ENCODE measurements around the gene TRIM47.

The TRIM47 gene, protein sequence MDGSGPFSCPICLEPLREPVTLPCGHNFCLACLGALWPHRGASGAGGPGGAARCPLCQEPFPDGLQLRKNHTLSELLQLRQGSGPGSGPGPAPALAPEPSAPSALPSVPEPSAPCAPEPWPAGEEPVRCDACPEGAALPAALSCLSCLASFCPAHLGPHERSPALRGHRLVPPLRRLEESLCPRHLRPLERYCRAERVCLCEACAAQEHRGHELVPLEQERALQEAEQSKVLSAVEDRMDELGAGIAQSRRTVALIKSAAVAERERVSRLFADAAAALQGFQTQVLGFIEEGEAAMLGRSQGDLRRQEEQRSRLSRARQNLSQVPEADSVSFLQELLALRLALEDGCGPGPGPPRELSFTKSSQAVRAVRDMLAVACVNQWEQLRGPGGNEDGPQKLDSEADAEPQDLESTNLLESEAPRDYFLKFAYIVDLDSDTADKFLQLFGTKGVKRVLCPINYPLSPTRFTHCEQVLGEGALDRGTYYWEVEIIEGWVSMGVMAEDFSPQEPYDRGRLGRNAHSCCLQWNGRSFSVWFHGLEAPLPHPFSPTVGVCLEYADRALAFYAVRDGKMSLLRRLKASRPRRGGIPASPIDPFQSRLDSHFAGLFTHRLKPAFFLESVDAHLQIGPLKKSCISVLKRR
- 3.2 to 5.7 (median 4.3) reads per million in 4 donors for total RNA-seq

DNA sequence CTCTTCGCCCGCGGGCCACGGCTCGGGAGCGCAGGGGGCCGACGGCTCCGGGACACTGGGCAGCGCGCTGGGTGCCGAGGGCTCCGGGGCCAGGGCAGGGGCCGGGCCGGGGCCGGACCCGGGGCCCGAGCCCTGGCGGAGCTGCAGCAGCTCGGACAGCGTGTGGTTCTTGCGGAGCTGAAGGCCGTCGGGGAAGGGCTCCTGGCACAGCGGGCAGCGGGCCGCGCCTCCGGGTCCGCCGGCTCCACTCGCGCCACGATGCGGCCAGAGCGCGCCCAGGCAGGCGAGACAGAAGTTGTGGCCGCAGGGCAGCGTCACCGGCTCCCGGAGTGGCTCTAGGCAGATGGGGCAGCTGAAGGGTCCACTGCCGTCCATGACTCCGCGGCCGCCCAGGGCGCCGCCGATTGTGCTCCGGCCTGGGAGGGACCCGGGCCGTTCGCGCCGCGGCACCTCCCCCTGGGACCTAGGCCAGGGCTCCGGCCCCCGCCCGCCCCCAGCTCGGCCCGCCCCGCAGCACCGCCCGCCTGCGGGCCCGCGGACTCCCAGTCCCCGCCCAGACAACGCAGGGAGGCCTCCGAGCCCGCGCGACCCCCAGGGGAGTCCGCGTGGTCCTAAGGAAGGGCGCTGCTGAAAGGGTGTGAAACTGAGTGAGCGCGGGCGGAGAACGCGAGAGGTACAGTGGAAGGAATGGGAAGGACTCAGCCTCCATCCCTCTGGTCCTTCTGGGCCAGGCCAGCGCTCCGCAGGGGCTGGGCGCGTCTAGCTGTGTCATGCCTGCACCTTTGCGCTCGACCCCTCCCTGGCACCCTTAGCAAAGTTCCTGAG, at the start of gene TRIM47:
Gene TRIM47 (minus strand): TSS at position 408 of the 825 bp plus-strand sequence. CDS start 33 bp downstream, at position 375.
- no peak for DNase-seq

DNA sequence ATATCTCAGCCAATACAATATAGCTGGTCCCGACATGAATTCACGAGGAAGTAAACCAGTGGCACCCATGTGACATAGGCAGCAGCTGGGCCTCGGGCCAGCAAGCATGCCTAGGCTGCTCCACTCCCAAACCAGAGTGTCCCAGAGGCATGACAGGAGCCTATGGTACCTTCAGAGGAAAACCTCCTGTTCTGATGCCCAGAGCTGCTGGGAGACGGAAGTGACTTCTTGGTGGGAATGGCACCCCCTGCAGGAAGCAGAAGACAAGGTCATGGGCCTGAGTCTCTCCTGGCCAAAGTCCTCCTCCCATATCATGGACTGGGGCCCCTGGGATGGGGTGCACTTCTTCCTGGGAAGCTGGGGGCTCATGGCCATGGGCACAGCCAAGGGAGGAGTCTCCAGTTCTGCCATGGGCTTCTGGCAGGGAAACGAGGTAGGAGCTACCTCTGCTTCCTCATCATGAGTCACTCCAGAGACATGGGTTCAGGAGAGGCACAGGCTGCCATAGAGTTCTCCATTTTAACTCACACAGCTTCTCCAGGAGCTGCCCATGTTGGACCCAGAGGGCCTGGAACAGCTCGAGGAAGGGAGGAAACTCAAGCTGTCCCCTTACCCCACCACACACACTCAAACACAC, 49.0 kb upstream of the TRIM47 start:
- DNase-seq = no peak

DNA sequence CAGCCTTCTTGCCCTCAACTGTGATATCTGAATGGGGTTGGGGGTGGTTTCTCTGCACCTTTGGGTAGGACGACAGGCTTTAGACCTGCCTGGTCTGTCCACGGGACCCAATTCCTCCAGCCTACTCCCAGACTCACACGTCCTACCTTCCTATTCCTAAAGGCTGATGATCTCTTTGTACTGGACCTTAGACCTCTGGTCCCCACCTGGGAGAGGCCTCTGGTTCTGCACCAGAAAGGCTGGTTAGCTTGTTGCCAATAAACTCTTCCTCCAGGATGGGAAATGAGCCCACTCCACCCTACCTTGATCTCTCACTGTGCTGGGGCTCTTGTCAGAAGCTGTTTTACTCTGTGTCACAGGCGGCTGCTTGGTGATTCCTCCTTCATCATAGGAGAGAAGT, 48.1 kb upstream of the TRIM47 start:
- DNase-seq = no peak

DNA sequence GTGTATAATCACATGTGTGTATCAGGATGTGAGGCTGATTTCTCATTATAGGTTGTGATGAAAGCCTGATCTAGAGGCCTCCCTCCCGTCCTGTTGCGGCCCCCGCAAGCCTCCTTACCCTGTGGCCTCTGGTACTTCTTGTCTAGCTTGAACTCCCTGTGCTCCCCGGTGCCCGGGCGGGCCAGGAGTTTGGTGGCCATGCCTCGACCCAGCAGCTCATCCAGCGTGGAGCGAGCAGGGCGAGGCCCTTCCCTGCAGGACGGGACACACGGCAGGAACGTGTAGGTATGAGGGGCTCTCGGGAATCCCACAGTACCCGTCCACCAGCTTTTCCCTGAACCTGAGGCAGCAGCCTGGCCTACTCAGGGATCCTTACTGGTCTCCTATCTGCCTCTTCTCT, 47.5 kb upstream of the TRIM47 start:
- no peak for DNase-seq

DNA sequence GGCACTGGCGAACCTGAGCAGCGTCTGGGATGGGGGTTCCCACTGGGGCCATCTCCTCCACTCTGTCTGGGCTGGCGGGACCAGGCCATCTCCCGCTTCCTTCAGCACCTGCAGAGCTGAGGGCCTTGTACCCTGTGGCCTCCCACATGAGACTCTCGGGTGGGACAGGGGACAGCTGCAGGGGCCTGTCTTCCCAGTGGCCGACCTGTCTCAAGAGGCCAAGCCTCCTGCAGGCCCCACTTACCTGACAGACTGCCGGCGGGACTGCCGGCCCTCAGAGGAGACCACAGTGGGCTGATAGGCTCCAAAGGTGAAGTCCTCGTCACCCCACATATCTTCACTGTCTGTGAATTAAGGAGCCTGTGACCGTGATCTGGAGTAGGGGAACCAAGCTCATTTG, 46.7 kb upstream of the TRIM47 start:
- DNase-seq = no peak

DNA sequence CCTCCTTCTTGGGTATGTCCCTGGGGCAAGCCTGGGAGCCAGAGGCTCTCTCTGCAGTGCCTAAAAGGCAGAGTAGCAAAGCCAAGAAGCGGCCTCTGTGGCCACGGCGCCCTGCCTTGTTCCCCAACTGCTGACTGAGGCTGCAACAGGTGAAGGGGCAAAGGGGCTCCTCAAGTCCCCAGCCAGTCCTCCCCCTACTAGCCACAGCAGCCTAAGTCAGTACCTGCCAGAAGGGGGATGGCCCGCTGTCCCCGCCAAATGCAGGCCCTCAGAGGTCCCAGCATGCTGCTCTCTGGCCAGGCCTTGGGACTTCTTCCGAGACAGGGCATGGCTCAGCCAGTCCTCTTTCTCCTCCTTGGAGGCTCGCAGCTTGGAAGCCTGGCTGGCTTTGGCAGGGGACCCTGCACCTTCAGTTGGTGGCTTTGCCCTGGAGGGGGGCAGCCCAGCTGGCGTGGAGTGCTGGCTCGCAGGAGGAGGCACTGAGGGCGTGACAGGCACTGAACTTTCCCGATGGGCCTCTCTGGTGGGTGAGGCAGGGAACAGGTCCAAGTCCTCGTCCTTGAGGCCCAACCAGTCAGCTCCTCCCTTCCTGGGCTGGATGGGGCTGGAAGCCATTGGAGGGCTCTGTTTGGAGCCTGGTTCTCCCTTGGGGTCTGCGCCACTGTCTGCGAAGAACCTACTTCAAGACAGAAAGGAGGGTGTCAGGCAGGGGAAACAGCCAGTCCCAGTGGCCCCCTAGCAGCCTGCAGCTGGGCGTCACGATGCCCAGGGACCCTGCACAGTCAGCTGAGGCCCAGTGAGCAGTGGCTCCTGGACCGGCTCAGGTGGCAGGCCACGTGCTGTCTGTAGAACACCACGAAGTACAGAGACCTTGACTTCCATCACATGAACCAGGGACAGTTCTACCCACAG, 44.8 kb upstream of the TRIM47 start:
- no peak for DNase-seq

DNA sequence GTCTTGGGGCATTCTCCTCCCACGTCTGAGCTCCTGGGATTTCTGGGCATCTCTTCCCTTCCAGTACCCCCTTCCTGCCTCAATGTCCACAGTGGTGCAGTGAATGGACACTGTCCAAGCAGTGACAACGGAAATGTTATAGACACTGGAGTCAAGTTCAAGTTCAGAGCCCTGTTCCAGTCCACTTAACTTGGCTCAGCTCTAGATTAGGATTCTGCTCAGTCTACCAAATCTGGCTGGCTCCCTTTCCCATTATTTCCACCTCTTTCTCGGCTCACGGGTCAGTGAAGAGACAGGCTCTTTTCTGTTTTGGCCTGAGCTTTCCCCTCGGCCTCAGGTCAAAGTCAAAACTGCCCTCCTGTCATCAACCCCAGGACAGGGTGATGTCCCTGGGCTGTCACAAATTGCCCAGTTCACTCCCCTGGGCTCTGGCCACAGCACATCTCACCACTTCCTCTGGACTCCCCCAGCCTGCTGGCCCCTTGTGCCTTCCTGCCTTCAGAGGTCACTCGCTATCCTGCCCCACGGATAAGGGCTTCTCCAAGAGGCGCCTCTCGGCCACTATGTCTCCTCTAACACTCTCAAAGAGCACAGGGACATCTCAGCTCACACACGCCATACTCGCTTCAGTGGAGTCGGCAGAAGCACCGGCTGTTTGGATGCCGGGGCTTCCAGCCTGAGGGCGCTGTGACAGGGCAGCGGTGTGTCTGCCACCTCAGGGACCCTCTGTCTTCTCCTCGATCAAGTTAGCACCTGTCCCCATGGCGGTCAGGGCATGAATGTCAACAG, 44.0 kb upstream of the TRIM47 start:
- DNase-seq = no peak

DNA sequence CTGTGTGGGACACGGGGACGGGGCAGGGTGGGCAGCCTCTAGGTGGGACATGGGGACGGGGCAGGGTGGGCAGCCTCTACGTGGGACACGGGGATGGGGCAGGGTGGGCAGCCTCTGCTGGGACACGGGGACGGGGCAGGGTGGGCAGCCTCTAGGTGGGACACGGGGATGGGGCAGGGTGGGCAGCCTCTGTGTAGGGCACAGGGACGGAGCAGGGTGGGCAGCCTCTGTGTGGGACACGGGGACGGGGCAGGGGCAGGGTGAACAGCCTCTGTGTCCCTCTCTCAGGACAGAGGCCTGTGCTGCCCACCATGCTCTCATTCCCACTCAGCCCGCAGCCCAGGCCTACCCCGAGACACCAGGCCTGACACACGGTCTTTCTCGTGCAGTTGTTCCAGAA, 43.2 kb upstream of the TRIM47 start:
- DNase-seq = no peak

DNA sequence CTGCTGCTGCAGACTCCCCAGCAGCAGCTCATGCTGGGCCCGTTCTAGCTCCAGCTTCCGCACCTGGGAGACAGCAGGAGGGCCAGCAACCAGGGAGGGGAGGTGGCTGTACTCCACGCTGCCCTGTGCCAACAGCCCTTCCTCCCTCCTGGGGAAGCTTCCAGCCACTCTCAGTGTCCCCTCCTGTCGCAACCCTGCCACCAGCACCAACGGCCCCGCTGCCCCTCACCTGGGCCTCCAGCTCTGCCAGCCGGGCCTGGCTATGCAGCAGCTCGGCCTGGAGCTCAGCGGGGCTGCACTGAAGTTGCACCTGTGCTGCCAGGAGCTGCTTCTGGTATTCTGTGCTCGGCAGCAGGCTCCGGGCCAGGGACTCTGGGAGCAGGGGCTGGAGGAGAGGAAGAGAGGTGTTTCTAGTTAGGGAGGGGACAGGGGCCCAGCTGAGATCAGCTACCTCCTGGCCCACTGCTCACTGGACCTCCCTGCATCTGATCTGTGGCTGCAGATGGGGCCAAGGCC, 41.7 kb upstream of the TRIM47 start:
- no peak for DNase-seq

DNA sequence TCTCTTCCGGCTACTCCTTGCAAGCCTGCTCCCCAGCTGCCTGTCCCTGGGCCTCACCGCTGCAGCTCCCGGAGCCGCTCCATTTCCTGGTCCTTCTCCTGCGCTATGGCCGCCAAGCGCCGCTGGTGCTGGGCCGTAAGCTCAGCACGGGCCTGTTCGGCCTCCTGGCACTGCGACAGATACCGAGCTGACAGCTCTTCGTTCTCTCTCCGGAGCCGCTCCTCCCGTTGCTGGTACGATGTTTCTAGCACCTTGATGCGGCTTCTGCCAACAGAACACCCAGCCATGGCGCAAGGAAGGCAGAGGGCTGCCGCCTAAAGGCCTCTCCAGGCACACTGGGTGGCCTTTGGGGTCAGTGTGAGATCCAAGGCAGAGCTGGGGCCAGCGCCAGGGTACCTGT, 41.2 kb upstream of the TRIM47 start:
- DNase-seq = no peak

DNA sequence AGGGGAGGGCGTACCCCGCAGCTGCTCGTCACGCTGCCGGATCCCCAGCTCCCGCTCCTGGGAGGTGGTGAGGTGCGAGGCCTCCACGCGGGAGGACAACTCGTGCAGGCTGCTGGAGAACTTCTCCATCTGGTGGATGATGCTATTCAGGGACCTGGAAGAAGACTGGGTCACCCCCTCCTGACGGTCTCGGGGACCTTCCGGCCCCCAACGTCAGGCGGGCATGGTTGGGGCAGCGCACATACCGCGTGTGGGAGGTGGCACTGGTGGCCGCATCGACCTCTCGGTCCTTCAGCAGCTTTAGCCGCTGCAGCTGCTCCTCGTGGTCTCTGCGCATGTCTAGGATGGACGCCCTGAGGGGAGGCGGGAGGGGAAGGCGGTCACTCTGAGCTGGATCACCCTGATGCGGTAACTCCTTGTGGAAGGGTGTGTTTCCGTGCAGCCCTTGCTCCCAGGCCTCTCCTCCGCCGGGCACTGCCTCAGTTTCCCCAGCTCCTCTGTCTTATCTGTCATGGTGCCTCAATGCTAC, 39.6 kb upstream of the TRIM47 start:
- DNase-seq = no peak

DNA sequence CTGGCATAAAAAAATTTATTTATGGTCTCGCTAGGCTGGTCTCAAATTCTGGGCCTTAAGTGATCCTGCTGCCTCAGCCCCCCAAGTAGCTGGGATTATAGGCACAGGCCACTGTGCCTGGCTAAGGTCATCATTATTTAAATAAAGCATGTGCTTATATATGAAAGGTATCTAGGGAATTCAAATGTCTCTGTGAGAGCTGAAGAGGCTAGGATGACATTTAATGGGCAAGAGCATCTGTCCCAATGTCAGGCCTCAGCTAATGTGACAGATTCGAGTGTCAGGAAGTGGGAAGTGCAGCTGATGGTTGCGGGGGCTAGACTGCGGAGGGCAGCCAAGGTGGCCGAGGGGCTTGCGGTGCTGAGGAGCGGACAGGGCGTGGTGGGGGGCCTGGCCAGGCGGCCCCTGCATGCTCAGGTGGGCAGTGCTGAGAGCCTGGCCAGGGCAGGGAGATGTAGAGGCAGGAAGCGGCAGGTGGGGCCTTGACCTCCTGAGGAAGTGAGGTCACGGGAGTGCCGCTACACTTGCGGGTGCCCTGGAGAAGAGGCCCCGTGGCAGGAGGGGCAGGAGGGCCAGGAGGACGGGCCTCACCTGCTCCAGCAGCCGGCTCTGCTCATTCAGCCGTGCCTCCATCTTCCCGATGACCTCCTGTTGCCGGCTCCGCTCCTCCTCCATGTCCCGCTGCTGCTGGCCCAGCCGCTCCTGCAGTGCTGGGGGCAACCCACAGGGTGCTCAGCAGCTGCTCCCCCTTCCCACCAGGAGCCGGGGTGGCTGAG, 38.9 kb upstream of the TRIM47 start:
- DNase-seq = no peak

DNA sequence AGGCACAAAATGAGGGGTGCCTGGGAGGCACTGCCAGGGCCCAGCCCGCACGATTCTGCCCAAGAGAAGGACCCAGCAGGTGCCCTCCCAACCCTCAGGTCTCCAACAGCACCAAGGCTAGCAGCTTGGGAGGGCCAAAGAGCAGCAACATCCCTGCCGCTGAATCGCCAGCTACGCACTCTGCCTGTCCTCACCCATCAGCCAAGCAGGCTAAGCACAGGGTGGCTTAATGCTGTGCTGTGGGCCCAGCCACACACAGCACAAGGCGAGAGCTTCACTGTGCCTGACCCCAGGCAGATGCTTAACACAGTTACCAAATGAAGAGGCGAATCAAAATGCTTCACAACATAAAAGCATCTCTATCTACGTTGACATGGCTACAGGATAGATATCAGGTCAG, 36.9 kb upstream of the TRIM47 start:
- DNase-seq = no peak

DNA sequence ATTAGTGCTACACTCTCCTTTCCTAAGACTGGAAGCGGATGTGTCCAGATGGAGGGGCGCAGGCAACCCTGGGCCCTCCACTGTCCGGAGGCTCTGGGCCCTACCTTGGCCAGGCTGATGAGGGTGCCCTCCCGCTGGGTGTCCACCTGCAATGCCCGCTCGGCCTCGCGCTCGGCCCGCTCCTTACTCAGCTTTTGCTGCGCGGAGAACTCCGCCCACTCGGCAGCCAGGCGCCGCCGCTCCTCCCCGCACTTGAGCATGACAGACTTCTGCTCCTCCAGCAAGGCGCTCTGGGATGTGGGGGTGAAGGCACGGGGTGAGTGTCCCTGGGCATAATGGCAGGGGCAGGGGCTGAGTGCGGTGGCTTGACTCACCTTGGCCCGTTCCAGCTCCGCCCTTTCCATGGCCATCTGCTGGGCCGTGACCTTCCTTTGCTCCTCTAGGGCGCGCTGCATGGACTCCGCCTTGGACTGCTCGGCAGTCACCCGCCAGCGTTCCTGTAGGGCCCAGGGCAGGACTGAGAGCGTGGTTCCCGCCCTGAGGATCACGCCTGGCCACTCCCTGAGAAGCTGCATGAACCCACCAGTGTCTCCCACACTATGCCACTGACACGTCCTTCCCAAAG, 36.4 kb upstream of the TRIM47 start:
- DNase-seq = no peak

DNA sequence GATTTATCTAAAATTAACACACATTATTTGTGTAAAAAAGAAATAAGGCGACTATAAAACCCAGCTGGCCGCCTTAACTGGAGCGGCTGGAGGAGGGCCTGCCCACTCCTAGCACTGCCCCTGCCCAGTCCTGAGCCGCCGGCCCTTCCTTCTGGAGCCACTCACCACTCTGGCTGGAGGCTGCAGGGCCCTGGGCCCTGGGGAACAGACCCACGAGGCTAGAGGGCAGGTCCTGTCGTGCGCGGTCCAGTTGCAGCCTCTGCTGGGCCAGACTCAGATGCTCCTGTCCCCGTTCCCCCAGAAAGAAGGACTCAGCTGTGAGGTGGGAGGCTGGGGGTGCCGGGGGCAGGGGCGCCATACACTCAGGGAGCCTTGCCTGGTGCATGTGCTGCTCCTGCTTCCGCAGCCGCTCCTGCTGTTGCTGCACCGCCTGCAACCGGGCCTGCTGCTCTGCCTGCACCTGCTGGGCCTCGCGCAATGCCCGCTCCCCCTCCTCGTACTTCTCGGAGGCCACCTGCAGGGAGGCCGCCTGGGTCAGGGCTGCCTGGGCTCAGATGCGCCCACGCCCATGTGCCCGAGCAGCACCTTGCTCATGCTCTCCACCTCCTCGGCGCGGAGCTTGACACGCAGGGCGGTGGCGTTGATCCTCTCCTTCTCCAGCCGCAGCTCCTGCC, 35.3 kb upstream of the TRIM47 start:
- no peak for DNase-seq

DNA sequence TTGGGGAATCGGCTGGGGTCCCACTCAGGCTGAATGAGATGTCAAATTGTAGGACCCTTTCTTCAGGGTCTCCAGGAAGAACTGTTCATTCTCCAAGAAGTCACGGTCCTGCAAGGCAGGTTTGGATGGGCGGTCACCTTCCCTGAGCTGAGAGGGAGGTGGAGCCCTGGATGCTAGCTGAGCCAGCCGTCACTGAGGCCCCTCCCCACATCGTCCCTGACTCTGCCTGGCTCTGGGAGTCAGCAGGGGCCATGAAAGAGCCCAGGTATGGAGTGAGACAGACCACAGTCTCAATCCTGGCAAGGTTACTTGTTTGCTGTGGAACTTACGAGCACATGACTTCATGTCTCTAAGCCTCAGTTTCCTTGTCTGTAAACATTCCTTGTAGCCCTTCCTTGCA, 32.3 kb upstream of the TRIM47 start:
- DNase-seq = no peak

DNA sequence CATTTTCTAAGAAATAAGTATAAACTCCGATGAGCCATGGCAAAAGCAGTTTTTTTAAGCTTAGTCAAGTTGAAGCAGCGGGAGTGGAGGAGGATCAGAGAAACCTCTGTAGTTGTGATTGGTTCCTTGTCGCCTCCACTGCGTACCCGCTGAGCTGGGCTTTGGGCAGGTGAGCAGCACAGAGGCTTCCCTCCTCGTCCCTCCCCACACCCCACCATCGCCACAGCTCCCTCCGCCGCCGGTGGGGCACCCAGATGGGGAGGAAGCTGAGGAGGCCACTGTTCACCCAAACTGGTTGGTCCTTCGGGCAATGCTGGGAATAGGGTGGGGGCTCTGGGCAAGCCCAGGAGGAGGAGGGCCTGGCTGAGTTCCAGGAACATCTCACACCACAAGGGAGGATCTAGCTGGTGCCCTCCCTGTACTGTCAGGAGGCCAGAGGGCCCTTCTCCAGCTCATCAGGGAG, 31.5 kb upstream of the TRIM47 start:
- DNase-seq = no peak

DNA sequence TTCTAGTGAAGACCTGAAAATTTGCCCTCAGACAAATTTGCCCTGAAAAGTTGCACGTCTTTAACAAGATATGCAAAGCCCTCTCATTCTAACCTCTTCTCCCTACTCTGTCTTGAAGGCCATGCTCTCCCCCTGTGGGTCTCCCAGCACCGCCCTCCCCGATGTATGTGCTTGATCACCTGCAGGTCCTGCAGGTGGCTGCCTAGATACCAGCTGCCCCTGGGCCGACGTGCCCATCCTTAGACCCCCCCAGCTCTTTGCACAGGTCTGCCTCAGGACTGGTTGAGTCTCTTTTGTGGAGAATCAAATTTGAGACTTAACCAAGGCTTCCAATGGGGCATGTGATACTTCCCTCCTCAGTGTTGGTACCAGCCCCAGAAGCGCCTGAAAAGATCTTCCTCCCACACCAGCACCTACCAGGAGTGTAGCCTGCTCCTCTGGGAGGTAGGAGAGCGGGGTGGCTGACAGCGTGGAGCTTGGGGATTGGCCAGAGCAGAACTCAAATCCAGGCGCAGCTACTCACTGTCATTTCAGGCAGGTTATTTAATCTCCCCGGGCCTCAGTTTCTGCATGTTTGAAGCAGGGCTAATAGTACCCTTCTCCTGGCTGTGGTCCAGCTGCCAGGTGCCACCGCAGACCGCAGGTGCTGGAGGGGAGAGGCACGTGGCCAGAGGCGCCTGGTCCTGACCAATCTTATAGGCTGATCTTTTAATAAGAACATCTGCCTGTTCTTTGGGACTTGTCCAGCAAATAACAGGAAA, 30.9 kb upstream of the TRIM47 start:
- DNase-seq = no peak

Data from T-helper 1 cell (primary cell).